Activated B cell treated with CpG ODN at 0.5 μM for 24 hours (primary cell): ENCODE results near the gene RASD2. TPM values are rescaled to one million over a fixed set of nuclear protein-coding genes. Genes with fewer than 3 reads are reported as not detected.

ENCODE experiments used
- ATAC-seq: fragments of 200-7000 bp; cut with Tn5 transposase; one replicate; pipeline ENCODE4 v1.10.0; 2021; ENCODE audit warnings: low read depth, mild to moderate bottlenecking, moderate library complexity
- CTCF ChIA-PET: fragments of 350-600 bp; sonication (Branson Sonifier 250); formaldehyde crosslinking; loops from one replicate; lab custom pipeline; 2021; ENCODE audit warnings: antibody characterized with exemption; lab: Charles Lee
- POLR2A ChIA-PET: fragments of 350-600 bp; sonication (Branson Sonifier 250); formaldehyde crosslinking; loops from one replicate; lab custom pipeline; 2021; ENCODE audit warnings: antibody characterized with exemption; lab: Charles Lee
- DNase-seq: peaks from one replicate; pipeline ENCODE4 v3.0.0; 2022
- H3K27ac Mint-ChIP-seq: one replicate; pipeline ENCODE4 v1.8.0; 2020; ENCODE audit warnings: mixed read lengths
- H3K27me3 Mint-ChIP-seq: one replicate; pipeline ENCODE4 v1.8.0; 2021; ENCODE audit warnings: mixed read lengths
- H3K36me3 Mint-ChIP-seq: one replicate; pipeline ENCODE4 v1.8.0; 2021; ENCODE audit warnings: low read depth, mixed read lengths
- H3K4me1 Mint-ChIP-seq: one replicate; pipeline ENCODE4 v1.8.0; 2021; ENCODE audit warnings: mixed read lengths
- H3K4me3 Mint-ChIP-seq: one replicate; pipeline ENCODE4 v1.8.0; 2020; ENCODE audit warnings: mild to moderate bottlenecking, mixed read lengths
- H3K9me3 Mint-ChIP-seq: one replicate; pipeline ENCODE4 v1.8.0; 2020; ENCODE audit warnings: mixed read lengths
- intact Hi-C: fragments of 100-400 bp; cut with micrococcal nuclease; formaldehyde crosslinking; loops from one replicate; pipeline ENCODE4 v1.15.1; 2024
- total RNA-seq: library from RNA; stranded (reverse); gene quantifications from 2 replicates; pipeline ENCODE4 v1.2.3, GENCODE V29; 2022
- TF ChIP-seq, protein P1 (sequence below): fragments of 200-600 bp; IDR thresholded peaks from one replicate; pipeline ENCODE4 v1.8.0; 2022; ENCODE audit warnings: antibody characterized with exemption, mild to moderate bottlenecking

RASD2 gene
- total RNA-seq, 1 donor from 2014 or later: not detected

DNA sequence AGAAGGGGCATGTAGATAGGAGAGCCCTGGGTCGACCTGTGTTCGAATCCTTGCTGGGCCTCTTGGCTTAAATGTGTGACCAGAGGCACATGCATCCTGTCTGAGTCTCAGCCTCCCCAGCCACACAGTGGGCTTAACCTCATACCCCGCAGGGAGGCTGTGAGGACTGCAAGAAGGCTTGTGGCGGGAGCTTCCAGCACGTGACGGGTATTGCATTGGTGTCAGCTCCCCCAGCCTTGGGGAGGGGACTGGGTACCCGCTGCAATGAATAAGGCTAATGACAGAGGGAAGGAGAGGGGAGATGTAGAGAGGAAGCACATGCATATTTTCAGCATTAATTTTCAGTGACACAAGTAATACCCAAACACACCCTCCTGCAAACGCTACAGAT, 8.1 kb downstream of the RASD2 start:
- intact Hi-C loops: no loop called here
- H3K9me3 Mint-ChIP-seq: no peaks in the 10 kb centered on the region
- H3K4me3 Mint-ChIP-seq: no peak overlapping the region
- POLR2A ChIA-PET: no interaction called here
- ATAC-seq (no peak), DNase-seq (no peak)
- no peak overlapping the region for H3K27ac Mint-ChIP-seq
- TF ChIP-seq, protein P1, sequence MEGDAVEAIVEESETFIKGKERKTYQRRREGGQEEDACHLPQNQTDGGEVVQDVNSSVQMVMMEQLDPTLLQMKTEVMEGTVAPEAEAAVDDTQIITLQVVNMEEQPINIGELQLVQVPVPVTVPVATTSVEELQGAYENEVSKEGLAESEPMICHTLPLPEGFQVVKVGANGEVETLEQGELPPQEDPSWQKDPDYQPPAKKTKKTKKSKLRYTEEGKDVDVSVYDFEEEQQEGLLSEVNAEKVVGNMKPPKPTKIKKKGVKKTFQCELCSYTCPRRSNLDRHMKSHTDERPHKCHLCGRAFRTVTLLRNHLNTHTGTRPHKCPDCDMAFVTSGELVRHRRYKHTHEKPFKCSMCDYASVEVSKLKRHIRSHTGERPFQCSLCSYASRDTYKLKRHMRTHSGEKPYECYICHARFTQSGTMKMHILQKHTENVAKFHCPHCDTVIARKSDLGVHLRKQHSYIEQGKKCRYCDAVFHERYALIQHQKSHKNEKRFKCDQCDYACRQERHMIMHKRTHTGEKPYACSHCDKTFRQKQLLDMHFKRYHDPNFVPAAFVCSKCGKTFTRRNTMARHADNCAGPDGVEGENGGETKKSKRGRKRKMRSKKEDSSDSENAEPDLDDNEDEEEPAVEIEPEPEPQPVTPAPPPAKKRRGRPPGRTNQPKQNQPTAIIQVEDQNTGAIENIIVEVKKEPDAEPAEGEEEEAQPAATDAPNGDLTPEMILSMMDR: no peak
- CTCF ChIA-PET: no interaction called here
- peaks cover 28% of the 10 kb centered on the region for H3K27me3 Mint-ChIP-seq
- H3K4me1 Mint-ChIP-seq: peaks cover 4% of the 10 kb centered on the region
- H3K36me3 Mint-ChIP-seq: no peaks in the 10 kb centered on the region

DNA sequence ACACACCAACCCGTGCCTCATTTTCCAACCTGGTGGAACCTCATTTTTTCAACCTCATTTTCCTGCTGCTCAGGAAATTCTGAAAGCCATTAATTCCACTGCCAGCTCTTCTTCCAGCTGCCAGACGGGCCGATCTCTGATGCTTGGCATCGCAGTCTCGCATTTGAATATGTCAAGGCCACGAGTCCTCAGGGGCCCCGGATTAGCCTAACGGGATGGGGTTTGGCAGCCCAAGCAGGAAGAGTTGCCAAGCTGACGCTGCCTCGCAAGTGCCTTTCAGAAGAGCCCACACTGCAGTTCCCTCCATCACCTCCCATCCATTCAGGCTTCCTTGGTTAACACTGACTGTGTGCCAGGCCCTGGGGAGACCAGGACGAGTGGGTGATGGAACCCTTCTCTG, 8.7 kb downstream of the RASD2 start:
- ATAC-seq (no peak), DNase-seq (no peak)
- Mint-ChIP-seq H3K27ac (no peak overlapping the region), H3K9me3 (no peaks in the 10 kb centered on the region), H3K36me3 (no peaks in the 10 kb centered on the region), H3K4me1 (peaks cover 4% of the 10 kb centered on the region), H3K4me3 (no peak overlapping the region), H3K27me3 (peaks cover 24% of the 10 kb centered on the region)
- intact Hi-C loops: no loop called here
- CTCF ChIA-PET: no interaction called here
- TF ChIP-seq, protein P1: no peak
- POLR2A ChIA-PET: no interaction called here

DNA sequence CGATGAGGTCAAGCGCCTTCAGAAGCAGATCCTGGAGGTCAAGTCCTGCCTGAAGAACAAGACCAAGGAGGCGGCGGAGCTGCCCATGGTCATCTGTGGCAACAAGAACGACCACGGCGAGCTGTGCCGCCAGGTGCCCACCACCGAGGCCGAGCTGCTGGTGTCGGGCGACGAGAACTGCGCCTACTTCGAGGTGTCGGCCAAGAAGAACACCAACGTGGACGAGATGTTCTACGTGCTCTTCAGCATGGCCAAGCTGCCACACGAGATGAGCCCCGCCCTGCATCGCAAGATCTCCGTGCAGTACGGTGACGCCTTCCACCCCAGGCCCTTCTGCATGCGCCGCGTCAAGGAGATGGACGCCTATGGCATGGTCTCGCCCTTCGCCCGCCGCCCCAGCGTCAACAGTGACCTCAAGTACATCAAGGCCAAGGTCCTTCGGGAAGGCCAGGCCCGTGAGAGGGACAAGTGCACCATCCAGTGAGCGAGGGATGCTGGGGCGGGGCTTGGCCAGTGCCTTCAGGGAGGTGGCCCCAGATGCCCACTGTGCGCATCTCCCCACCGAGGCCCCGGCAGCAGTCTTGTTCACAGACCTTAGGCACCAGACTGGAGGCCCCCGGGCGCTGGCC, 11.0 kb downstream of the RASD2 start:
- ATAC-seq (no peak), DNase-seq (no peak)
- intact Hi-C loops: no loop called here
- no peaks in the 10 kb centered on the region for H3K36me3 Mint-ChIP-seq
- no peak overlapping the region for H3K27ac Mint-ChIP-seq
- H3K9me3 Mint-ChIP-seq: no peaks in the 10 kb centered on the region
- CTCF ChIA-PET: no interaction called here
- H3K4me3 Mint-ChIP-seq: no peak overlapping the region
- peaks cover 14% of the 10 kb centered on the region for H3K27me3 Mint-ChIP-seq
- POLR2A ChIA-PET: no interaction called here
- H3K4me1 Mint-ChIP-seq: peaks cover 4% of the 10 kb centered on the region
- TF ChIP-seq, protein P1: no peak

DNA sequence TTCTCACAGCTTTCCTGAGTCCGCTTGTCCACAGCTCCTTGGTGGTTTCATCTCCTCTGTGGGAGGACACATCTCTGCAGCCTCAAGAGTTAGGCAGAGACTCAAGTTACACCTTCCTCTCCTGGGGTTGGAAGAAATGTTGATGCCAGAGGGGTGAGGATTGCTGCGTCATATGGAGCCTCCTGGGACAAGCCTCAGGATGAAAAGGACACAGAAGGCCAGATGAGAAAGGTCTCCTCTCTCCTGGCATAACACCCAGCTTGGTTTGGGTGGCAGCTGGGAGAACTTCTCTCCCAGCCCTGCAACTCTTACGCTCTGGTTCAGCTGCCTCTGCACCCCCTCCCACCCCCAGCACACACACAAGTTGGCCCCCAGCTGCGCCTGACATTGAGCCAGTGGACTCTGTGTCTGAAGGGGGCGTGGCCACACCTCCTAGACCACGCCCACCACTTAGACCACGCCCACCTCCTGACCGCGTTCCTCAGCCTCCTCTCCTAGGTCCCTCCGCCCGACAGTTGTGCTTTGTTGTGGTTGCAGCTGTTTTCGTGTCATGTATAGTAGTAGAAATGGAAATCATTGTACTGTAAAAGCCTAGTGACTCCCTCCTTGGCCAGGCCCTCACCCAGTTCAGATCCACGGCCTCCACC, 11.7 kb downstream of the RASD2 start:
- no peak overlapping the region for H3K27ac Mint-ChIP-seq
- ChIA-PET CTCF (no interaction called here), POLR2A (no interaction called here)
- DNase-seq (peak; percentile 42), ATAC-seq (peak; percentile 61)
- intact Hi-C loops: no loop called here
- TF ChIP-seq, protein P1: no peak
- no peak overlapping the region for H3K4me3 Mint-ChIP-seq
- peaks cover 4% of the 10 kb centered on the region for H3K4me1 Mint-ChIP-seq
- H3K9me3 Mint-ChIP-seq: no peaks in the 10 kb centered on the region
- H3K36me3 Mint-ChIP-seq: no peaks in the 10 kb centered on the region
- H3K27me3 Mint-ChIP-seq: peaks cover 14% of the 10 kb centered on the region

DNA sequence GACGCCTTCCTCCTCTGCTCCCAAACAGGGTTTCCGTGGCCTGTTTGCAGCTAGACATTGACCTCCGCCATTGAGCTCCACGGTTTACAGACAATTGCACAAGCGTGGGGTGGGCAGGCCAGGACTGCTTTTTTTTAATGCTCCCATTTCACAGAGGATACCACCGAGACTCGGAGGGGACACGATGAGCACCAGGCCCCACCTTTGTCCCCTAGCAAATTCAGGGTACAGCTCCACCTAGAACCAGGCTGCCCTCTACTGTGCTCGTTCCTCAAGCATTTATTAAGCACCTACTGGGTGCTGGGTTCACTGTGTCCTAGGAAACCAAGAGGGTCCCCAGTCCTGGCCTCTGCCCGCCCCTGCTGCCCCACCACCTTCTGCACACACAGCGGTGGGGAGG, 12.2 kb downstream of the RASD2 start:
- intact Hi-C loops: no loop called here

More for the DNA sequence above, 12.2 kb downstream of the RASD2 start:
- Mint-ChIP-seq H3K27me3 (peaks cover 16% of the 10 kb centered on the region), H3K27ac (no peak overlapping the region), H3K9me3 (no peaks in the 10 kb centered on the region), H3K4me3 (no peak overlapping the region), H3K4me1 (peaks cover 4% of the 10 kb centered on the region), H3K36me3 (no peaks in the 10 kb centered on the region)
- CTCF ChIA-PET: no interaction called here
- TF ChIP-seq, protein P1: no peak
- no peak for DNase-seq
- ATAC-seq: no peak
- POLR2A ChIA-PET: no interaction called here
